CD4-positive, alpha-beta T cell treated with Interleukin-6 for 4 hours (primary cell): Measurements from ENCODE around the gene FOSL1.
A peak's percentile ranks its signal among the peaks of the same experiment; 100 is the strongest.

ENCODE experiments used
- DNase-seq: peaks from one replicate; pipeline ENCODE4 v3.0.0-alpha.2; 2020; ENCODE audit warnings: mixed read lengths

The FOSL1 gene

GRCh38 chr11:65900125-65900898 lies at the start of gene FOSL1:
TSS of gene FOSL1 (minus strand) at chr11:65900388. CDS start at chr11:65900339, 49 bp downstream.
- peak; percentile 95 for DNase-seq

GRCh38 chr11:65947603-65948125 lies 47.5 kb upstream of the FOSL1 start:
- no peak for DNase-seq

DNA sequence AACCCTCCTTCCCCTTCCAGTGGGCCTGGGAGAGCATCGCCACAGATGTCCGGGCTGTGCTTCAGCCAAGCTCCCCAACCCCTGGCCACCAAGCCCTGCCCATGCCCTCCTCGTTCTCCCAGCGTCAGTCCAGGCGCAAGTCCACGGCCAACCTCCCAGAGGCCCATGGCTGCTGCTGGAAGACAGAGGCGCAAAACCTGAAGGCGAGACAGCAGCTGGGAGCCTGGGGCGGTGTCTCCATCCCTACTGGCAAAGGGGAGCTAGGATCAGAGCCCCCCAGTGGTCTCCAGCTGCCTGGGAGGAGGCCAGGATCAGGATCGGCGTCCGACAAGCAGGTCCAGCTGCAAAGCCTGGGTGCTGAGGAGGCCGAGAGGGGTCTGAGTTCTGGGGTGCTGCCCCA lies 46.9 kb upstream of the FOSL1 start:
- no peak for DNase-seq

DNA sequence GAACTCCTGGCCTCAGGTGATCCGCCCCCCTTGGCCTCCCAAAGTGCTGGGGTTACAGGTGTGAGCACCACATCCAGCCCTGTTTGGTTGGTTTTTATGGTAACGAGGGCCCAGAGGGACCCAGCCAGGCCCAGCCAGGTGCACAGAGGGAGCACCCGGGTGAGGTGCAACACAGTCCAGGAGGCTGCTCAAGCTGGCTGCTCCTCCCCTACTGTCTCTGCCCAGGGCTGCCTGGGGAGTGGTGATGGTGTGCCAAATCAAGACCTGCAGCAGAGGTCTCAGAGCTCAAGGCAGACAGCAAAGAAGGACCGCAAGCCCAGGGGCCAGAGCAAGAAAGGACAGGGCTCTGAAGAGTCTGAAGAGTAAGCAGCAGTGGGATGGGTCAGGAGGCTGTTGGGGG lies 46.5 kb upstream of the FOSL1 start:
- no peak for DNase-seq

GRCh38 chr11:65945941-65946558 lies 45.9 kb upstream of the FOSL1 start:
- no peak for DNase-seq

- DNase-seq = no peak
Observed at GRCh38 chr11:65945430-65945911, 45.3 kb upstream of the FOSL1 start, which contains the start of gene TSGA10IP. TSS of gene TSGA10IP (plus strand) at chr11:65945480. CDS start at chr11:65945676, 196 bp downstream.

DNA sequence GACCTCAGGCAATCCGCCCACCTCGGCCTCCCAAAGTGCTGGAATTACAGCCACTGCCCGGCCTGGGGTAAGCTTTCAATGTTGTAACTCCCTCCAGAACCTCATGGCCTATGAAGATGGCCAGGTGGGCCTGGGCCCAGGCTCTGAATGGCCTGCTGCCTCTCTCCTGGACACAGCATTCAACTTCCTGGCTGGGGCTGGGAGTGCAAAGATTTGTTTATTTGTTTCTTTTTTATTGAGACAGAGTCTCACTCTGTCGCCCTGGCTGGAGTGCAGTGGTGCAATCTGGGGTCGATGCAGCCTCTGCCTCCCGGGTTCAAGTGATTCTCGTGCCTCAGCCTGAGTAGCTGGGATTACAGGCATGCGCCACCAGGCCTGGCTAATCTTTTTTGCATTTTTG lies 44.6 kb upstream of the FOSL1 start:
- no peak for DNase-seq

GRCh38 chr11:65944191-65944590 lies 44.0 kb upstream of the FOSL1 start:
- no peak for DNase-seq

- no peak for DNase-seq
Observed at GRCh38 chr11:65942531-65942930, 42.3 kb upstream of the FOSL1 start.

DNA sequence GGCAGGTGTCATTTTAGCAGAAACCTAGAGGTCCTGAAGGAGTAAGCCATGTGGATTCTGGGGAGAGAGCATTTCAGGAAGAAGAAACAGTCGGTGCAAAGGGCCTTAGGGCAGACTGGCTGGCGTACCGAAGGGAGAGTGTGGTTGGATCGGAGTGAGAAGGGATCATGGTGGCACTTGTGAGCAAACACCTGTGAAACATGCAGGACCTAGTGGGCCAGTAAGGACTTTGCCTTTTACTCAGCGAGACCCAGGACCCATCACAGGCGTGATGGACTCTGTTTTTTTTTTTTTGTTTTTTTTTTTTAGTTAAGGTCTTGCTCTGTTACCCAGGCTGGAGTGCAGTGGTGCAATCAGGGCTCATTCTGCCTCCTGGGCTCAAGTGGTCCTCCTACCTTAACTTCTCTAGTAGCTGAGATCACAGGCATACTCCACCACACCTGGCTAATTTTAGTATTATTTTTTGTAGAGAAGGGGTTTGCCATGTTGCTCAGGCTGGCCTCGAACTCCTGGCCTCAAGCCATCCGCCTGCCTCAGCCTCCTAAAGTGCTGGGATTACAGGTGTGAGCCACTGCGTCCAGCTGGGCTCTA lies 41.6 kb upstream of the FOSL1 start:
- no peak for DNase-seq

GRCh38 chr11:65937766-65938165 lies 37.6 kb upstream of the FOSL1 start:
- no peak for DNase-seq

GRCh38 chr11:65934014-65934413 lies 33.8 kb upstream of the FOSL1 start:
- DNase-seq = no peak

- peak; percentile 15 for DNase-seq
Observed at GRCh38 chr11:65932558-65932919, 32.4 kb upstream of the FOSL1 start.

- no peak for DNase-seq
Observed at GRCh38 chr11:65931773-65932557, 31.8 kb upstream of the FOSL1 start.

DNA sequence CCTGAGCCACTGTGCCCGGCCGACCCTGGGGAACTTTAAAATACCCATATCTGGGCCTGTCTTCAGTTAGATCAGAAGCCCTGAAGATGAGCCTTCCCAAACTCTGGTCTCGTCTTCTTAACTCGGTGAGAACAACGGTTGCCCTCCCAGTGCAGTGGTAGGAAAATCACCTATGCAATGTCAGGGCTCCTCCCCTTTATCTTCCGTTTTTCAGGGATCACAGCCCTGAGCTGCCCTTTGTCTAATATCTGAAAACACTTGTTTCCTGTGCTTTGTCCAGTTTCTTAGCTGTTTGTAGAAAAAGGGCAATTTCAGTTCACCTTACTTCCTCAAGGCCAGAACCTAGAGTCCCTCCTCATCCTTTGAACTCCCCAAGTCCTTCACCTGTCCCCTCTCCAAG lies 28.5 kb upstream of the FOSL1 start:
- DNase-seq = no peak

DNA sequence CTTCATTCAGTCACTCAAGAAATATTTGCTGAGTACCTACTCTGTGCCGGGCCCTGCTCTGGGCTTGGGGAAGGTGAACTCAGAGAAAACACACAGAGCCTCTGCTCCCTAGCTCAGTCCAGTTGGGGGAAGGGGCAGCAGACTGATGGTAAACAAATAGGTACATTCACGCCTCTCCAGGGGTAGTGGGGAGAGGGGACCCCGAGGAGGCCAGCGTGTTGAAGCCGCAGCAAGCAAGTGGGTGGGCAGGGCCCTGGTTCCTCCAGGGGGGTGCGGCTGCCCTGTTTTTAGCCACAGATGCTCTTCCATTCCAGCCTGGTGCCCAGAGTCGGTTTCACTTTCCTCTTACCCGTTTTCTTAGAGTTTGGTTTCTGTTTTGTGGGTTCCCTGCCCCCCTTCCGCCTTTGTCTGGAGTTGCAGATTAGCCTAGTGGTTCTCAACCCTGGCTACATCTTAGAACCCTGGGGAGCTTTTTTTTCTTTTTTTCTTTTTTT lies 27.8 kb upstream of the FOSL1 start:
- peak; percentile 90 for DNase-seq

- no peak for DNase-seq
Observed at GRCh38 chr11:65925397-65925796, 25.2 kb upstream of the FOSL1 start.

GRCh38 chr11:65922565-65922964 lies 22.4 kb upstream of the FOSL1 start:
- no peak for DNase-seq

DNA sequence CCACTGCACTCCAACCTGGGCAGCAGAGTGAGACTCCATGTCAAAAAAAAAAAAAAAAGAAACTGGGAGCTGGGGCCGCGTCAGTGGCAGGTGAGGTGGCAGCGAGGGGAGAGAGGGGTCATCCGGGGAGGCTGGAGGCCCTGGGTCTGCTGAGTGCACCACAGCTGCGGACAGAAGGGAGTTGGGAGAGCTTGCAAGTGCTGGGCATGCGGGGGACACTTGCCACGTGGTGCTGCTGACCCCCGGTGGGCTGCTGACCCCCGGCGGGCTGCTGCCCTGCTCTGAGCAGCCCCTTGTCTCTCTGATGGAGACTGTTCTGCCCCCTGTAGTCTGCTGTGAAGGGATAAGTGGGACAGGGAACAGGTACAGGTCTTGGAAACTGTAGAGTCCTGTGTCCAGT lies 21.7 kb upstream of the FOSL1 start:
- DNase-seq = no peak

- no peak for DNase-seq
Observed at GRCh38 chr11:65921033-65921555, 20.9 kb upstream of the FOSL1 start.

DNA sequence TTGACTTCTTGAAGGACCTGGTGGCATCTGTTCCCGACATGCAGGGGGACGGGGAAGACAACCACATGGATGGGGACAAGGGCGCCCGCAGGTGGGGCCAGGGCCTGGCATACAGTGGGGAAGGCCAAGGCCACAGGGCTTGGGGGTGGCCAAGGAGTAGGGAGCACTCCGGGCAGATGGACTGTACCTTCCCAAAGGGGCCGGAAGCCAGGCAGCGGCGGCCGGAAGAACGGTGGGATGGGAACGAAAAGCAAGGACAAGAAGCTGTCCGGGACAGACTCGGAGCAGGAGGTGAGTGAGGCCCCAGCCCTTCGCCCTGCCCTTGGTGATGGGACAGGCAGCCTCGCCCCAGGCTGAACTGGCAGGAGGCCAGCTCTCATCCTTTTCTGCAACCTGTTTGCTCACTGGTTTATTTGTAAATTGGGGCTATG lies 20.2 kb upstream of the FOSL1 start:
- no peak for DNase-seq
